ENCODE data around the gene AK5. TPM values are rescaled to one million over a fixed set of nuclear protein-coding genes. Genes with fewer than 3 reads are reported as not detected.

Gene AK5
- total and polyA plus RNA-seq, 2 of the 4 experiments (the other 2 are of a cell fraction): 22.5 to 25.8 TPM

DNA sequence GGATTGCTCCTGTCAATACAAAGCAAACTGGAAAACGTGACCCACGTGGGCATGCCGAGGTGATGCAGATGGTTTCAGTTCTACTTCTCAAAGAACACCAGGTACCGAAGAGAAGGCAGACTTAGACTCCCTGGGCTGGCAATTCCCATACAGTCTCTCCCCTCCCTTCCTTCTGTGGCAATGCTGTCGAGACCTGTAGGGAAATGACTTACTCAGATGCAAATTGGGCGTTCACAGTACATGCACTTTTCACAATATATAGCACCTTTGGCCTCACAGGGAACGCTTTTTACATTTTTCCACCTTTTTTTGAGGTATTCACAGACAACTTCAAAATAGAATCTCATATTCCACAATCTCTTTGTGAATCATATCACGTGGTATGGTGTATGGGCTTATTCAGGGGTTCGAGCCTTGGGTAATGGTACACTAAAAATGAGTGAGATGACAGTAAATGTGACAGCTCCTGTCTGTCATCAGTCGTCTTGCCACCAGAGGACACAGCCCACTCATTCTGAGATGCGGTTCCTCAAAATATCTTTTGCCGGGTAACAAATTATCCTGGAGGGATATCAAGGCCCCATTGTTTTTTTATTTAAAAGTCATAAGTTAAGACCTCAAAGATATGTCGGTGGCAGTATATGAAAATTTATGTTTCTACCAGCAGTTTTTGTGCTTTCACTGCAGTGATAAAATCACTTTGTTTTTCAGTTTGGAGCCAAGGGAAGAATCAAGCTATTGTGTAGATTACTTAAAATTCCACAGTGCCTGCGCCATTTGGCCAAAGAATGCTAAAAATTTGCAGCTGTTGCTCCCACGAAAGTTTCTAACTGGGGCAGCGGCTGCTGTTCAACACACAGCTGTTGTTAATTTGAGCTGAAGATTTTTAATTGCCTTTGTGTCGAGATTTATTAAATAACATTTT is 232.3 kb downstream of the AK5 start:
- H3K4me1 ChIP-seq (ENCODE audit: control insufficient read depth, insufficient read depth, low read length): peaks cover 28% of the 10 kb centered on the region
- peak; percentile 40 for ATAC-seq (ENCODE audit: low read depth)
- H4K5ac ChIP-seq (ENCODE audit: low read depth, low read length): peak overlapping the region; percentile 100
- peaks cover 2% of the 10 kb centered on the region; the same call in 1 of the 2 replicates for H3K9me3 ChIP-seq (ENCODE audit: control insufficient read depth, insufficient read depth, low read length)
- peak; percentile 86 for DNase-seq
- peaks cover 4 to 50% of the 10 kb centered on the region in 2 experiments; a peak in 3 of 4 replicates for H3K79me1 ChIP-seq (ENCODE audit: low read depth in 1 of 2, low read length in 2 of 2)
- peak overlapping the region; percentile 98 for H3K23ac ChIP-seq (ENCODE audit: low read depth, low read length)
- ChIA-PET CTCF (interaction anchor here (0.6 to 1.2 kb wide), 4 partner anchors 19 to 219 kb away, joined by 3 to 4 read pairs (median 3); no protein-coding TSS in a partner anchor), POLR2A (ENCODE audit: unreplicated experiment) (interaction anchor here (0.6 to 0.9 kb wide), 3 partner anchors 22 to 1150 kb away, joined by 3 to 5 read pairs (median 3); no protein-coding TSS in a partner anchor)
- WGBS, 2 experiments (ENCODE audit: extremely low coverage in 2 of 2, insufficient read length in 1 of 2): 85% methylated on average over 5 of the region's 17 CpGs; no CpG with 5 or more reads in 1 of the 2 experiments
- peak overlapping the region; percentile 100 for H4K91ac ChIP-seq (ENCODE audit: insufficient read depth, low read depth, low read length)
- H2BK15ac ChIP-seq (ENCODE audit: low read depth, low read length): peak overlapping the region; percentile 98
- peak overlapping the region; percentile 99 for H2AK5ac ChIP-seq (ENCODE audit: low read depth, low read length)
- dilution Hi-C loops (cut with HindIII; ENCODE audit: low sequenced_read_pairs, unreplicated experiment) (no loop called here), in situ Hi-C loops (cut with MboI; ENCODE audit: low sequenced_read_pairs) (no loop called here), intact Hi-C loops (cut with micrococcal nuclease) (loop anchor here (2.0 kb wide), 1 partner anchor 143 kb away; no protein-coding TSS in a partner anchor)
- H3K18ac ChIP-seq (ENCODE audit: low read depth, low read length): peak overlapping the region; percentile 99
- H3K56ac ChIP-seq (ENCODE audit: extremely low read depth, insufficient read depth, low read length): peak overlapping the region; percentile 99
- peaks cover 9% of the 10 kb centered on the region for H3K9me1 ChIP-seq (ENCODE audit: insufficient read depth, low read length)
- peak overlapping the region; percentile 64 for H2AFZ ChIP-seq (replicated peaks; ENCODE audit: low read length, poor library complexity)
- peak overlapping the region; percentile 98 for H3K27ac ChIP-seq (ENCODE audit: insufficient read depth, low read length)
- peak overlapping the region; percentile 100 for H2BK120ac ChIP-seq (ENCODE audit: low read depth, low read length)
- BruUV-seq (replicated peaks): no TSS peak
- H4K8ac ChIP-seq (ENCODE audit: low read depth in 2 of 2, low read length in 2 of 2): peak overlapping the region; percentile 96 to 99
- peak overlapping the region; percentile 80 for H3K9ac ChIP-seq (ENCODE audit: low read depth, low read length)
- H3K14ac ChIP-seq (replicated peaks; ENCODE audit: low read depth, low read length): peak overlapping the region; percentile 99
- peak overlapping the region; percentile 99 for H2BK5ac ChIP-seq (ENCODE audit: low read depth, low read length, poor library complexity, severe bottlenecking)
- no peaks in the 10 kb centered on the region for H4K20me1 ChIP-seq (ENCODE audit: insufficient read depth, low read length)
- H2BK20ac ChIP-seq (ENCODE audit: low read depth, low read length): peak overlapping the region; percentile 100
- TF ChIP-seq, protein P1, sequence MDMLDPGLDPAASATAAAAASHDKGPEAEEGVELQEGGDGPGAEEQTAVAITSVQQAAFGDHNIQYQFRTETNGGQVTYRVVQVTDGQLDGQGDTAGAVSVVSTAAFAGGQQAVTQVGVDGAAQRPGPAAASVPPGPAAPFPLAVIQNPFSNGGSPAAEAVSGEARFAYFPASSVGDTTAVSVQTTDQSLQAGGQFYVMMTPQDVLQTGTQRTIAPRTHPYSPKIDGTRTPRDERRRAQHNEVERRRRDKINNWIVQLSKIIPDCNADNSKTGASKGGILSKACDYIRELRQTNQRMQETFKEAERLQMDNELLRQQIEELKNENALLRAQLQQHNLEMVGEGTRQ (IDR thresholded peaks at IDR 0.05; ENCODE audit: low read depth, low read length): 0 out of 2 replicates have a peak, but pooled peaks have one; percentile 22
- TF ChIP-seq MAZ (IDR thresholded peaks at IDR 0.05; ENCODE audit: borderline replicate concordance, low read depth, low read length): no peak
- no peaks in the 10 kb centered on the region for H3K36me3 ChIP-seq (ENCODE audit: control insufficient read depth, insufficient read depth, low read length)
- H2AK9ac ChIP-seq (replicated peaks; ENCODE audit: low read depth, low read length, poor library complexity): peak overlapping the region; percentile 83
- peak overlapping the region; percentile 59 for H3K4me2 ChIP-seq (ENCODE audit: low read depth, low read length)
- no peak overlapping the region for H3K4me3 ChIP-seq (ENCODE audit: insufficient read depth, low read depth, low read length)
- no peaks in the 10 kb centered on the region for H3K27me3 ChIP-seq (ENCODE audit: control insufficient read depth, insufficient read depth, low read length)
- peak overlapping the region; percentile 100 for H3K4ac ChIP-seq (ENCODE audit: low read depth, low read length)
